ENCODE measurements around the gene PAGE3.

GRCh38 chrX:55264816-55265215, at the start of gene PAGE3:
- TF ChIP-seq, protein P1, sequence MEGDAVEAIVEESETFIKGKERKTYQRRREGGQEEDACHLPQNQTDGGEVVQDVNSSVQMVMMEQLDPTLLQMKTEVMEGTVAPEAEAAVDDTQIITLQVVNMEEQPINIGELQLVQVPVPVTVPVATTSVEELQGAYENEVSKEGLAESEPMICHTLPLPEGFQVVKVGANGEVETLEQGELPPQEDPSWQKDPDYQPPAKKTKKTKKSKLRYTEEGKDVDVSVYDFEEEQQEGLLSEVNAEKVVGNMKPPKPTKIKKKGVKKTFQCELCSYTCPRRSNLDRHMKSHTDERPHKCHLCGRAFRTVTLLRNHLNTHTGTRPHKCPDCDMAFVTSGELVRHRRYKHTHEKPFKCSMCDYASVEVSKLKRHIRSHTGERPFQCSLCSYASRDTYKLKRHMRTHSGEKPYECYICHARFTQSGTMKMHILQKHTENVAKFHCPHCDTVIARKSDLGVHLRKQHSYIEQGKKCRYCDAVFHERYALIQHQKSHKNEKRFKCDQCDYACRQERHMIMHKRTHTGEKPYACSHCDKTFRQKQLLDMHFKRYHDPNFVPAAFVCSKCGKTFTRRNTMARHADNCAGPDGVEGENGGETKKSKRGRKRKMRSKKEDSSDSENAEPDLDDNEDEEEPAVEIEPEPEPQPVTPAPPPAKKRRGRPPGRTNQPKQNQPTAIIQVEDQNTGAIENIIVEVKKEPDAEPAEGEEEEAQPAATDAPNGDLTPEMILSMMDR (IDR thresholded peaks at IDR 0.05; ENCODE audit: low read length), result no peak
- no peak for TF ChIP-seq EZH2phosphoT487 (IDR thresholded peaks at IDR 0.05; ENCODE audit: low read length)
- no peak for TF ChIP-seq EZH2 (optimal IDR thresholded peaks at IDR 0.05; ENCODE audit: low read depth, low read length)
